Hepatocyte (in vitro differentiated cells): ENCODE results near the gene TIMM44.

Experiments
- CTCF ChIP-seq: fragments of 200-600 bp; sonication (generic); IDR thresholded peaks from 2 replicates; pipeline ENCODE4 v1.5.1; 2016; ENCODE audit warnings: antibody characterized with exemption, mild to moderate bottlenecking; ENCODE audit not compliant: poor library complexity
- EZH2 ChIP-seq: fragments of 200-600 bp; sonication (generic); IDR thresholded peaks from 2 replicates; pipeline ENCODE4 v1.6.1; 2016; ENCODE audit warnings: antibody characterized with exemption, mild to moderate bottlenecking, borderline replicate concordance

- TF ChIP-seq CTCF: no peak
- TF ChIP-seq EZH2: no peak
Measured at GRCh38 chr19:7980635-7981121, 37.2 kb upstream of the TIMM44 start.
